Transverse colon (tissue), 4 donors: ENCODE measurements around the gene CLIC5. TPM values are rescaled to one million over a fixed set of nuclear protein-coding genes. Genes with fewer than 3 reads are reported as not detected.
A peak's percentile ranks its signal among the peaks of the same experiment; 100 is the strongest.

Source experiments
- DNase-seq: peaks from one replicate; pipeline ENCODE4 v3.0.0-alpha.2; 2019
- H3K27ac ChIP-seq, 4 donors: fragments of 200-600 bp; sonication (generic); 2 replicates each; pipeline ENCODE4 v1.5.1; 2016 to 2018; ENCODE audit warnings: inconsistent platforms in 4 of 4
- H3K27me3 ChIP-seq: fragments of 200-600 bp; sonication (generic); 2 replicates; pipeline ENCODE4 v1.5.1; 2017; ENCODE audit warnings: inconsistent platforms
- H3K36me3 ChIP-seq, 4 donors: fragments of 200-600 bp; sonication (generic); 2 replicates each; pipeline ENCODE4 v1.5.1; 2017 to 2019; ENCODE audit warnings: inconsistent platforms in 4 of 4
- H3K4me1 ChIP-seq, 4 donors: fragments of 200-600 bp; sonication (generic); 2 replicates each; pipeline ENCODE4 v1.5.1; 2017 to 2020; ENCODE audit warnings: inconsistent platforms in 4 of 4
- H3K4me3 ChIP-seq, 4 donors: fragments of 200-600 bp; sonication (generic); 1 replicate in 1 of 4; 2 replicates in 3 of 4; pipeline versions ENCODE4 v1.5.1 to v1.6.1; 2017 to 2019; ENCODE audit warnings: inconsistent platforms in 4 of 4
- H3K9me3 ChIP-seq, 2 donors: fragments of 200-600 bp; sonication (generic); 2 replicates each; pipeline ENCODE4 v1.5.1; 2017 to 2019; ENCODE audit warnings: inconsistent platforms in 2 of 2
- EP300 ChIP-seq: sonication (generic); formaldehyde crosslinking; IDR thresholded peaks from one replicate; pipeline ENCODE4 v1.6.1; 2017; ENCODE audit warnings: antibody characterized with exemption, low read depth
- POLR2A ChIP-seq: fragments of 450-650 bp; IDR thresholded peaks from one replicate; pipeline ENCODE4 v1.6.1; 2016; ENCODE audit warnings: antibody characterized with exemption, mild to moderate bottlenecking, moderate library complexity
- POLR2AphosphoS5 ChIP-seq, 3 donors: sonication (generic); formaldehyde crosslinking; IDR thresholded peaks; one replicate each; pipeline ENCODE4 v1.6.1; 2016; ENCODE audit warnings: antibody characterized with exemption in 3 of 3
- WGBS, 2 donors: methylation state at CpG; one replicate each; pipeline ENCODE4 v1.1.5; 2018; ENCODE audit warnings: low coverage in 1 of 2; 5-methylcytosine and 5-hydroxymethylcytosine counted together
- in situ Hi-C, 4 donors: fragments of 200-750 bp; cut with MboI; loops; one replicate each; pipeline versions ENCODE4 v1.15.0 to v1.15.1; 2017; ENCODE audit warnings: low sequenced_read_pairs in 3 of 4, low pct_ligation_motif_present in 1 of 4, low pct_unique_long_range_greater_than_20kb in 1 of 4
- intact Hi-C: fragments of 100-400 bp; cut with DNase I; formaldehyde crosslinking; loops from one replicate; pipeline ENCODE4 v1.15.1; 2023; ENCODE audit warnings: low total_unique reads
- total RNA-seq, 4 donors: library from RNA; depleted of rRNA; stranded (reverse); fragments of >200 nt; gene quantifications; one replicate each; pipeline ENCODE4 v1.1.0, GENCODE V29; 2016
- TF ChIP-seq, protein P1 (sequence below), 5 experiments: fragments of 200-600 bp in 3 of 5; fragments of 450-650 bp in 2 of 5; sonication (generic) in 3 of 5; IDR thresholded peaks; 1 replicate in 2 of 5; 2 replicates in 3 of 5; pipeline ENCODE4 v1.5.1; 2016 to 2017; ENCODE audit warnings: antibody characterized with exemption in 5 of 5, inconsistent platforms in 3 of 5, mild to moderate bottlenecking in 2 of 5, moderate library complexity in 1 of 5

Gene CLIC5
- 100 to 1,000 TPM in 3 of 4 donors, 1 to 10 TPM in 1; 5.0 to 222 (median 149) TPM for total RNA-seq

GRCh38 chr6:46015119-46015968 is at the start of gene CLIC5:
Gene CLIC5, minus strand, starts transcription at chr6:46015860. Its CDS starts 318 bp downstream, at chr6:46015542.
- 0 to 1% methylated on average over 2 to 65 of the region's 82 CpGs for WGBS, 2 donors
- Histone ChIP-seq H3K4me3 (peak within 1 kb of the TSS; percentile 26 to 77 (median 52)), H3K4me1 (peaks cover 4 to 58% (median 18%) of the 10 kb centered on the region in 4 donors), H3K27me3 (peaks cover 36% of the 10 kb centered on the region), H3K27ac (peak within 1 kb of the TSS; percentile 77 to 91 (median 81)), H3K9me3 (no peaks in the 10 kb centered on the region), H3K36me3 (no peaks in the 10 kb centered on the region)
- in situ Hi-C loops = no loop called here
- intact Hi-C loops = no loop called here
- peak; percentile 68 for DNase-seq
- peak; percentile 62 for TF ChIP-seq POLR2A
- TF ChIP-seq, protein P1, sequence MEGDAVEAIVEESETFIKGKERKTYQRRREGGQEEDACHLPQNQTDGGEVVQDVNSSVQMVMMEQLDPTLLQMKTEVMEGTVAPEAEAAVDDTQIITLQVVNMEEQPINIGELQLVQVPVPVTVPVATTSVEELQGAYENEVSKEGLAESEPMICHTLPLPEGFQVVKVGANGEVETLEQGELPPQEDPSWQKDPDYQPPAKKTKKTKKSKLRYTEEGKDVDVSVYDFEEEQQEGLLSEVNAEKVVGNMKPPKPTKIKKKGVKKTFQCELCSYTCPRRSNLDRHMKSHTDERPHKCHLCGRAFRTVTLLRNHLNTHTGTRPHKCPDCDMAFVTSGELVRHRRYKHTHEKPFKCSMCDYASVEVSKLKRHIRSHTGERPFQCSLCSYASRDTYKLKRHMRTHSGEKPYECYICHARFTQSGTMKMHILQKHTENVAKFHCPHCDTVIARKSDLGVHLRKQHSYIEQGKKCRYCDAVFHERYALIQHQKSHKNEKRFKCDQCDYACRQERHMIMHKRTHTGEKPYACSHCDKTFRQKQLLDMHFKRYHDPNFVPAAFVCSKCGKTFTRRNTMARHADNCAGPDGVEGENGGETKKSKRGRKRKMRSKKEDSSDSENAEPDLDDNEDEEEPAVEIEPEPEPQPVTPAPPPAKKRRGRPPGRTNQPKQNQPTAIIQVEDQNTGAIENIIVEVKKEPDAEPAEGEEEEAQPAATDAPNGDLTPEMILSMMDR (IDR thresholded peaks at IDR 0.05) = peak in 1 of 5 experiments; percentile 6
- peak in 2 of 3 donors; percentile 39 to 56 for TF ChIP-seq POLR2AphosphoS5 (IDR thresholded peaks at IDR 0.05)
- no peak for TF ChIP-seq EP300

- intact Hi-C loops (no loop called here), in situ Hi-C loops (no loop called here)
- Histone ChIP-seq H3K4me1 (peaks cover 0 to 54% (median 19%) of the 10 kb centered on the region in 4 donors), H3K27me3 (no peaks in the 10 kb centered on the region), H3K9me3 (no peaks in the 10 kb centered on the region), H3K27ac (peak overlapping the region; percentile 21 to 59 (median 52)), H3K36me3 (no peaks in the 10 kb centered on the region), H3K4me3 (no peak overlapping the region)
- no peak for DNase-seq
- TF ChIP-seq, protein P1 (IDR thresholded peaks at IDR 0.05) = no peak
- TF ChIP-seq POLR2A = no peak
- TF ChIP-seq POLR2AphosphoS5 (IDR thresholded peaks at IDR 0.05) = no peak
- TF ChIP-seq EP300 = no peak
These were observed 47.3 kb upstream of the CLIC5 start for GRCh38 chr6:46062991-46063390.

DNA sequence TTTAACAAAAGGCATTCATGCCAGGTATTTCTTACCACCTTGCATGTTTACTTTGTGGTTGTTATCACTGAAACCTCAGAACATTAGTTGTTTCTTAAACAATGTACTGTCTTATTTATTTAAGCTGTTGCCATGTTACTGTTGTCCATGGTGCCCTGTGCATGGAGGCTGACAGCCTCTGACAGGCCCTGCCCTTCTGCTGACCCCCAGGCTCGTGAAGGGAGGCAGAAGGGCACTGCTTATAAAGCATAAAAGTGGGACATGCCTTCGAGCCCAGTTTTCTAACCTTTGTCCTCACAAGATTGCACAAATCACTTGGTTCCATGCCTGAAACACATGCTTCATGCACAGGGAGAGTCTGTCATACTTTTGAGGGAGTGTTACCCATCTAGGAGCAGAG is 46.7 kb upstream of the CLIC5 start:
- 0 to 7% methylated on average over 1 to 2 of the region's 2 CpGs for WGBS, 2 donors
- TF ChIP-seq POLR2AphosphoS5 (IDR thresholded peaks at IDR 0.05) (peak in 2 of 3 donors; percentile 50 to 53), EP300 (no peak)
- TF ChIP-seq, protein P1 (IDR thresholded peaks at IDR 0.05) = no peak
- H3K4me1 ChIP-seq = peaks cover 0 to 54% (median 19%) of the 10 kb centered on the region in 4 donors
- H3K27me3 ChIP-seq = no peaks in the 10 kb centered on the region
- intact Hi-C loops = no loop called here
- no peaks in the 10 kb centered on the region for H3K36me3 ChIP-seq
- DNase-seq = peak; percentile 52
- in situ Hi-C loops = no loop called here
- H3K9me3 ChIP-seq = no peaks in the 10 kb centered on the region
- H3K4me3 ChIP-seq = no peak overlapping the region
- peak overlapping the region; percentile 21 to 59 (median 52) for H3K27ac ChIP-seq

- H3K27me3 ChIP-seq = no peaks in the 10 kb centered on the region
- no peaks in the 10 kb centered on the region for H3K36me3 ChIP-seq
- intact Hi-C loops = no loop called here
- TF ChIP-seq POLR2AphosphoS5 (IDR thresholded peaks at IDR 0.05) (no peak), POLR2A (no peak), EP300 (no peak)
- TF ChIP-seq, protein P1 (IDR thresholded peaks at IDR 0.05) = no peak
- no peak overlapping the region for H3K4me3 ChIP-seq
- in situ Hi-C loops = no loop called here
- 50% methylated on average over 1 of the region's 1 CpG; no CpG with 5 or more reads in 1 of the 2 donors for WGBS, 2 donors
- no peaks in the 10 kb centered on the region for H3K9me3 ChIP-seq
- peaks cover 0 to 54% (median 19%) of the 10 kb centered on the region in 4 donors for H3K4me1 ChIP-seq
- DNase-seq = no peak
- H3K27ac ChIP-seq = peak overlapping the region; percentile 21 to 59 (median 52)
These were observed 45.8 kb upstream of the CLIC5 start for GRCh38 chr6:46061497-46061896.
